ENCODE measurements around the gene CYBA. TPM values are rescaled to one million over a fixed set of nuclear protein-coding genes. Genes with fewer than 3 reads are reported as not detected.
A peak's percentile ranks its signal among the peaks of the same experiment; 100 is the strongest.

Gene CYBA
- total and polyA plus RNA-seq, 10 of the 15 experiments (the other 5 are each of a cell fraction or from before 2014, with no cell fraction given): 0.55 to 598 (median 258) TPM

- no peak for TF ChIP-seq SUPT20H (IDR thresholded peaks at IDR 0.05; ENCODE audit: borderline replicate concordance, control insufficient read depth, low read depth, low read length)
- peak; percentile 46; the same call in 1 of the 2 replicates for TF ChIP-seq SMC3 (IDR thresholded peaks at IDR 0.05; ENCODE audit: borderline replicate concordance, low read length)
- TF ChIP-seq HDAC6 (IDR thresholded peaks at IDR 0.05; ENCODE audit: unreplicated experiment): no peak
- no peak for TF ChIP-seq PRDM15 (CRISPR knock-in tag; IDR thresholded peaks at IDR 0.05)
- TF ChIP-seq HDAC2 (IDR thresholded peaks at IDR 0.05): no peak
- TF ChIP-seq KLF5 (IDR thresholded peaks at IDR 0.05; ENCODE audit: partially characterized antibody): peak; percentile 19
- no peak for TF ChIP-seq YBX1 (IDR thresholded peaks at IDR 0.05)
- 0 out of 2 replicates have a peak, but pooled peaks have one; percentile 39 for TF ChIP-seq CBFB (IDR thresholded peaks at IDR 0.05; ENCODE audit: low read depth)
- no peak for TF ChIP-seq RFX5 (IDR thresholded peaks at IDR 0.05; ENCODE audit: low read depth, low read length)
- TF ChIP-seq MYB (IDR thresholded peaks at IDR 0.05; ENCODE audit: borderline replicate concordance, low read depth, low read length): no peak
- TF ChIP-seq CHD4 (IDR thresholded peaks at IDR 0.05): peak; percentile 2; the same call in 1 of the 2 replicates
- no peak for TF ChIP-seq CREM (IDR thresholded peaks at IDR 0.05; ENCODE audit: low read depth)
- TF ChIP-seq ZNF592 (IDR thresholded peaks at IDR 0.05): no peak
- peak; percentile 81; the same call in 1 of the 2 replicates for TF ChIP-seq SMARCA5 (IDR thresholded peaks at IDR 0.05)
- TF ChIP-seq MTA2 (IDR thresholded peaks at IDR 0.05; ENCODE audit: low read depth): no peak
- no peak for TF ChIP-seq ZNF687 (IDR thresholded peaks at IDR 0.05)
- no peak for TF ChIP-seq ATF7 (IDR thresholded peaks at IDR 0.05; ENCODE audit: low read depth)
- TF ChIP-seq TCF12 (IDR thresholded peaks at IDR 0.05; ENCODE audit: low read depth, low read length): no peak
- TF ChIP-seq ZNF274 (IDR thresholded peaks at IDR 0.05; ENCODE audit: insufficient read depth, insufficient read length): no peak
- no peak for TF ChIP-seq NR2F1 (conservative IDR thresholded peaks at IDR 0.05)
Observed at GRCh38 chr16:88681084-88681680, 30.3 kb upstream of the CYBA start (continued).

All from GM12878 (cell line).